Ovary (tissue), 9 donors: Measurements from ENCODE around the gene NAXD. TPM values are rescaled to one million over a fixed set of nuclear protein-coding genes. Genes with fewer than 3 reads are reported as not detected.

Source experiments
- DNase-seq, 5 donors: peaks; one replicate each; pipeline ENCODE4 v3.0.0-alpha.2; 2019 to 2020
- H3K27ac ChIP-seq, 2 donors: fragments of 200-600 bp; one replicate each; pipeline versions ENCODE4 v1.5.1 to v1.8.0; 2019 to 2022
- H3K27me3 ChIP-seq: fragments of 200-600 bp; one replicate; pipeline ENCODE4 v1.8.0; 2022
- H3K36me3 ChIP-seq: fragments of 200-600 bp; sonication (generic); one replicate; pipeline ENCODE4 v1.5.1; 2019
- H3K4me1 ChIP-seq: one replicate; pipeline ENCODE4 v1.8.1; 2013; ENCODE audit warnings: mild to moderate bottlenecking, moderate library complexity; ENCODE audit not compliant: insufficient read depth
- H3K4me3 ChIP-seq: fragments of 200-600 bp; sonication (generic); one replicate; pipeline ENCODE4 v1.5.1; 2017
- H3K9me3 ChIP-seq, 2 donors: fragments of 200-600 bp in 1 of 2; sonication (generic) in 1 of 2; one replicate each; pipeline versions ENCODE4 v1.5.1 to v1.8.1; 2013 to 2019; ENCODE audit warnings: mild to moderate bottlenecking in 1 of 2, moderate library complexity in 1 of 2
- CTCF ChIP-seq, 3 donors: fragments of 450-650 bp in 2 of 3; fragments of 200-600 bp in 1 of 3; IDR thresholded peaks; one replicate each; pipeline versions ENCODE4 v1.5.1 to v1.8.0; 2016 to 2022; ENCODE audit warnings: antibody characterized with exemption in 3 of 3, mild to moderate bottlenecking in 1 of 3
- EP300 ChIP-seq: sonication (generic); formaldehyde crosslinking; IDR thresholded peaks from one replicate; pipeline ENCODE4 v1.6.1; 2017; ENCODE audit warnings: antibody characterized with exemption
- POLR2A ChIP-seq: fragments of 450-650 bp; IDR thresholded peaks from one replicate; pipeline ENCODE4 v1.6.1; 2017; ENCODE audit warnings: antibody characterized with exemption, mild to moderate bottlenecking, moderate library complexity
- WGBS, 3 donors: extraction: QIAGEN DNeasy Blood & Tissue Kit in 1 of 3; methylation state at CpG; one replicate each; pipeline versions ENCODE4 v1.1.5 to v1.1.7; 2013 to 2017; 5-methylcytosine and 5-hydroxymethylcytosine counted together
- intact Hi-C, 4 donors: fragments of 100-400 bp; cut with DNase I; formaldehyde crosslinking; loops; one replicate each; pipeline versions ENCODE4 v1.11.0 to v1.15.1; 2022 to 2023
- polyA plus RNA-seq, 2 donors: library from polyadenylated mRNA; stranded (reverse); fragments of 200-250 nt in 1 of 2; fragments of 350-450 nt in 1 of 2; fragmentation: Illumina TruSeq in 1 of 2; extraction: RNeasy Lipid Tissue Mini Kit (QIAGEN cat#74804) in 1 of 2; gene quantifications; one replicate each; pipeline ENCODE4 v1.2.3, GENCODE V29; 2013 to 2014
- total RNA-seq, 7 donors: library from RNA; depleted of rRNA in 2 of 7; stranded (reverse); fragments of >200 nt in 2 of 7; fragmentation: NEBNext Ultra II Directional in 3 of 7; extraction: Animal tissue kit (Norgen Biotek cat#: 25700) in 3 of 7; gene quantifications; one replicate each; pipeline versions ENCODE4 v1.1.0 to v1.2.4, GENCODE V29; 2016 to 2023
- donor health status: DM: no; HTN: no; CAD: no; lungs with moderate emphysema.
- donor health status: DM: no; HTN: no; CAD: no.
- donor health status: Bipolar disorder and iron deficiency.
- donor health status: DM: yes; HTN: yes; CAD: no.
- donor health status: DM: no; HTN: no; CAD: no.
- donor health status: DM: yes; HTN: yes; CAD: no.

The NAXD gene
- total and polyA plus RNA-seq, 9 donors = 28.4 to 67.1 (median 48.5) TPM

- no peaks in the 10 kb centered on the region for H3K36me3 ChIP-seq
- WGBS, 3 donors = 56 to 68% (median 58%) methylated on average over 11 of the region's 11 CpGs
- H3K27me3 ChIP-seq = no peaks in the 10 kb centered on the region
- intact Hi-C loops = no loop called here
- TF ChIP-seq POLR2A (no peak), EP300 (no peak), CTCF (IDR thresholded peaks at IDR 0.05) (no peak)
- peaks cover 10% of the 10 kb centered on the region for H3K4me1 ChIP-seq
- H3K9me3 ChIP-seq = no peaks in the 10 kb centered on the region
- no peak overlapping the region for H3K27ac ChIP-seq
- no peak overlapping the region for H3K4me3 ChIP-seq
- peak in 1 of 5 donors; percentile 35 for DNase-seq
These were observed 70.1 kb downstream of the NAXD start for GRCh38 chr13:110685305-110686020.

- 84 to 93% (median 89%) methylated on average over 16 of the region's 16 CpGs for WGBS, 3 donors
- Histone ChIP-seq H3K4me1 (peaks cover 10% of the 10 kb centered on the region), H3K27me3 (no peaks in the 10 kb centered on the region), H3K36me3 (no peaks in the 10 kb centered on the region), H3K9me3 (no peaks in the 10 kb centered on the region), H3K4me3 (no peak overlapping the region), H3K27ac (no peak overlapping the region)
- no peak for TF ChIP-seq CTCF (IDR thresholded peaks at IDR 0.05)
- TF ChIP-seq POLR2A = no peak
- no peak for TF ChIP-seq EP300
- intact Hi-C loops = no loop called here
- no peak for DNase-seq
These were observed 72.4 kb downstream of the NAXD start for GRCh38 chr13:110687736-110688135.

GRCh38 chr13:110689041-110689440 lies 73.7 kb downstream of the NAXD start:
- Histone ChIP-seq H3K4me3 (no peak overlapping the region), H3K9me3 (no peaks in the 10 kb centered on the region), H3K4me1 (peaks cover 7% of the 10 kb centered on the region), H3K36me3 (no peaks in the 10 kb centered on the region), H3K27me3 (no peaks in the 10 kb centered on the region), H3K27ac (no peak overlapping the region)
- WGBS, 3 donors = 84 to 90% (median 90%) methylated on average over 9 of the region's 9 CpGs
- intact Hi-C loops = no loop called here
- no peak for DNase-seq
- TF ChIP-seq POLR2A (no peak), EP300 (no peak), CTCF (IDR thresholded peaks at IDR 0.05) (no peak)

Other genes with a start within 250 kb of the NAXD start
- gene RAB20, start 53.8 kb upstream of the NAXD start, total RNA-seq = 10 to 100 TPM; 14.5 to 32.6 (median 25.8) TPM
- gene RAB20, start 53.8 kb upstream of the NAXD start, polyA plus RNA-seq = 10 to 100 TPM; 18.4 to 20.7 TPM
- gene CARS2, start 90.6 kb downstream of the NAXD start, total RNA-seq = 10 to 100 TPM; 34.1 to 56.7 (median 44.3) TPM
- 10 to 100 TPM; 41.3 to 65.2 TPM for gene CARS2, start 90.6 kb downstream of the NAXD start, polyA plus RNA-seq
- gene ING1, start 98.2 kb downstream of the NAXD start, total RNA-seq = 10 to 100 TPM; 15.2 to 34.5 (median 19.1) TPM
- gene ING1, start 98.2 kb downstream of the NAXD start, polyA plus RNA-seq = 10 to 100 TPM; 11.2 to 30.3 TPM